H1 (cell line): ENCODE data around the gene ICAM3. TPM values are rescaled to one million over a fixed set of nuclear protein-coding genes. Genes with fewer than 3 reads are reported as not detected.

ENCODE experiments used
- CTCF ChIA-PET: fragments of 300-600 bp; sonication (Branson Sonifier 250); formaldehyde crosslinking; loops from one replicate; lab custom pipeline; 2021; ENCODE audit not compliant: partially characterized antibody; lab: Charles Lee
- POLR2A ChIA-PET: fragments of 300-600 bp; sonication (Branson Sonifier 250); formaldehyde crosslinking; loops from one replicate; lab custom pipeline; 2021; ENCODE audit warnings: inconsistent platforms; ENCODE audit not compliant: partially characterized antibody; lab: Charles Lee
- DNase-seq, 2 experiments: peaks; one replicate each; pipeline versions ENCODE4 v3.0.0 to v3.0.0-alpha.2; 2010 to 2022; ENCODE audit warnings: low spot score in 2 of 2, low read depth in 1 of 2, mixed read lengths in 1 of 2
- FAIRE-seq: peaks from 2 replicates; lab custom pipeline; 2011; peaks lifted over from hg19 to GRCh38; lab: Jason Lieb, UNC
- H2AFZ ChIP-seq: 2 replicates; pipeline ENCODE4 v1.8.1; 2012; ENCODE audit warnings: low read length, inconsistent platforms
- H2AK5ac ChIP-seq: 2 replicates; pipeline ENCODE4 v1.6.1; 2013; ENCODE audit warnings: low read depth, low read length
- H2BK120ac ChIP-seq: replicated peaks from 2 replicates; pipeline ENCODE3; 2013; ENCODE audit warnings: low read depth, low read length, inconsistent platforms
- H2BK12ac ChIP-seq: 2 replicates; pipeline ENCODE4 v1.6.1; 2013; ENCODE audit warnings: low read depth, low read length
- H2BK15ac ChIP-seq: 2 replicates; pipeline ENCODE4 v1.6.1; 2013; ENCODE audit warnings: low read length
- H2BK20ac ChIP-seq: 2 replicates; pipeline ENCODE4 v1.6.1; 2013; ENCODE audit warnings: low read length
- H2BK5ac ChIP-seq: 2 replicates; pipeline ENCODE4 v1.6.1; 2013; ENCODE audit warnings: low read depth, low read length
- H3K14ac ChIP-seq: 2 replicates; pipeline ENCODE4 v1.6.1; 2013; ENCODE audit warnings: inconsistent platforms; ENCODE audit not compliant: insufficient read length
- H3K18ac ChIP-seq: 2 replicates; pipeline ENCODE4 v1.6.1; 2013; ENCODE audit warnings: low read length; ENCODE audit errors: extremely low read depth
- H3K23ac ChIP-seq: 2 replicates; pipeline ENCODE4 v1.6.1; 2013; ENCODE audit warnings: inconsistent platforms; ENCODE audit not compliant: insufficient read length
- H3K23me2 ChIP-seq: 2 replicates; pipeline ENCODE4 v1.6.1; 2013; ENCODE audit warnings: low read depth, low read length
- H3K27ac ChIP-seq: 2 replicates; pipeline ENCODE4 v1.6.1; 2011; ENCODE audit warnings: low read depth, low read length, inconsistent platforms
- H3K27me3 ChIP-seq, 4 experiments: replicated peaks in 1 of 4; 1 replicate in 1 of 4; 2 replicates in 3 of 4; pipeline versions ENCODE4 v1.6.1 to v1.8.1; 2011 to 2013; ENCODE audit warnings: low read length in 3 of 4, mild to moderate bottlenecking in 3 of 4, inconsistent platforms in 2 of 4, mixed read lengths in 2 of 4, moderate library complexity in 1 of 4; ENCODE audit not compliant: control insufficient read depth in 3 of 4, insufficient read depth in 3 of 4; ENCODE audit errors: extremely low read depth in 1 of 4
- H3K36me3 ChIP-seq, 4 experiments: 2 replicates each; pipeline versions ENCODE4 v1.6.1 to v1.8.1; 2011 to 2013; ENCODE audit warnings: mild to moderate bottlenecking in 4 of 4, low read length in 3 of 4, moderate library complexity in 2 of 4, control low read depth in 1 of 4, inconsistent platforms in 1 of 4; ENCODE audit not compliant: insufficient read depth in 4 of 4, control insufficient read depth in 2 of 4
- H3K4ac ChIP-seq: replicated peaks from 2 replicates; pipeline ENCODE3; 2013; ENCODE audit warnings: low read length, low read depth, mixed read lengths, inconsistent platforms; ENCODE audit not compliant: insufficient read length
- H3K4me1 ChIP-seq, 4 experiments: replicated peaks in 1 of 4; 1 replicate in 1 of 4; 2 replicates in 3 of 4; pipeline versions ENCODE4 v1.6.1 to v1.8.1; 2011 to 2013; ENCODE audit warnings: low read length in 3 of 4, inconsistent platforms in 2 of 4, mixed read lengths in 1 of 4; ENCODE audit not compliant: insufficient read depth in 4 of 4, control insufficient read depth in 3 of 4
- H3K4me2 ChIP-seq, 2 experiments: 2 replicates each; pipeline versions ENCODE4 v1.6.1 to v1.8.1; 2011 to 2013; ENCODE audit warnings: low read depth in 2 of 2, low read length in 2 of 2, control low read depth in 1 of 2, inconsistent platforms in 1 of 2, mild to moderate bottlenecking in 1 of 2; ENCODE audit not compliant: insufficient read depth in 1 of 2
- H3K4me3 ChIP-seq, 4 experiments: fragments of 200-600, 300-600 bp in 1 of 4; sonication (generic), shearing (Covaris generic), sonication (Bioruptor Twin) in 1 of 4; 2 replicates each; pipeline versions ENCODE4 v1.5.1 to v1.8.1; 2011 to 2016; ENCODE audit warnings: low read length in 4 of 4, low read depth in 3 of 4, control low read depth in 2 of 4, inconsistent platforms in 2 of 4, mild to moderate bottlenecking in 2 of 4, mixed read lengths in 1 of 4, moderate library complexity in 1 of 4; ENCODE audit not compliant: insufficient read depth in 2 of 4; ENCODE audit errors: extremely low read depth in 1 of 4
- H3K56ac ChIP-seq: replicated peaks from 2 replicates; pipeline ENCODE3; 2013; ENCODE audit warnings: low read depth, mild to moderate bottlenecking, mixed read lengths, low read length, inconsistent platforms; ENCODE audit not compliant: insufficient read length
- H3K79me1 ChIP-seq: 2 replicates; pipeline ENCODE4 v1.6.1; 2013; ENCODE audit warnings: low read depth, low read length, control low read depth
- H3K79me2 ChIP-seq, 2 experiments: 2 replicates each; pipeline versions ENCODE4 v1.6.1 to v1.8.1; 2012 to 2013; ENCODE audit warnings: low read length in 2 of 2, mild to moderate bottlenecking in 2 of 2, inconsistent platforms in 1 of 2; ENCODE audit not compliant: insufficient read depth in 2 of 2, control insufficient read depth in 1 of 2
- H3K9ac ChIP-seq, 4 experiments: replicated peaks in 1 of 4; 1 replicate in 1 of 4; 2 replicates in 3 of 4; pipeline versions ENCODE4 v1.6.1 to v1.8.1; 2011 to 2013; ENCODE audit warnings: low read depth in 3 of 4, low read length in 3 of 4, control low read depth in 2 of 4, mild to moderate bottlenecking in 2 of 4, moderate library complexity in 2 of 4, inconsistent platforms in 1 of 4; ENCODE audit errors: extremely low read depth in 1 of 4
- H3K9me3 ChIP-seq, 2 experiments: 2 replicates each; pipeline versions ENCODE4 v1.6.1 to v1.8.1; 2012 to 2013; ENCODE audit warnings: mild to moderate bottlenecking in 2 of 2, moderate library complexity in 2 of 2, control low read depth in 1 of 2, inconsistent platforms in 1 of 2, low read depth in 1 of 2, low read length in 1 of 2, mixed read lengths in 1 of 2; ENCODE audit not compliant: insufficient read depth in 2 of 2
- H4K20me1 ChIP-seq, 2 experiments: replicated peaks in 1 of 2; 2 replicates each; pipeline versions ENCODE3 to v1.8.1; 2011 to 2013; ENCODE audit warnings: inconsistent platforms in 2 of 2, low read length in 2 of 2, mild to moderate bottlenecking in 1 of 2; ENCODE audit not compliant: insufficient read depth in 2 of 2, control insufficient read depth in 1 of 2
- H4K5ac ChIP-seq: 2 replicates; pipeline ENCODE4 v1.6.1; 2013; ENCODE audit warnings: low read length, low read depth, mixed read lengths, inconsistent platforms; ENCODE audit not compliant: insufficient read length
- H4K8ac ChIP-seq: 2 replicates; pipeline ENCODE4 v1.8.0; 2013; ENCODE audit warnings: mild to moderate bottlenecking, moderate library complexity, low read length, inconsistent platforms; ENCODE audit not compliant: insufficient read depth; ENCODE audit errors: extremely low read depth
- H4K91ac ChIP-seq: replicated peaks from 2 replicates; pipeline ENCODE3; 2013; ENCODE audit warnings: low read length, mixed read lengths, inconsistent platforms; ENCODE audit not compliant: insufficient read length
- ASH2L ChIP-seq: fragments of 200-600, 300-600 bp; sonication (generic); IDR thresholded peaks from one replicate; pipeline ENCODE4 v1.7.1; 2017; ENCODE audit warnings: low read length
- EP300 ChIP-seq, 2 experiments: IDR thresholded peaks; 1 replicate in 1 of 2; 2 replicates in 1 of 2; pipeline ENCODE4 v1.6.1; 2011 to 2012; ENCODE audit warnings: low read depth in 2 of 2, low read length in 2 of 2, mild to moderate bottlenecking in 2 of 2, borderline replicate concordance in 1 of 2, inconsistent platforms in 1 of 2, moderate library complexity in 1 of 2
- JUND ChIP-seq: IDR thresholded peaks from 2 replicates; pipeline ENCODE4 v1.6.1; 2011; ENCODE audit warnings: mild to moderate bottlenecking, improper control_type of control experiment, low read length
- SP4 ChIP-seq: IDR thresholded peaks from 2 replicates; pipeline ENCODE4 v1.6.1; 2012; ENCODE audit warnings: low read length, inconsistent platforms
- TBP ChIP-seq: IDR thresholded peaks from 2 replicates; pipeline ENCODE4 v1.6.1; 2011; ENCODE audit warnings: low read depth, low read length, improper control_type of control experiment
- YY1 ChIP-seq: IDR thresholded peaks from 2 replicates; pipeline ENCODE4 v1.6.1; 2011; ENCODE audit warnings: low read depth, mild to moderate bottlenecking, low read length
- WGBS, 2 experiments: shearing (Covaris generic) in 1 of 2; methylation state at CpG; one replicate each; pipeline versions ENCODE4 v1.1.6 to v1.1.7; 2013 to 2015; ENCODE audit warnings: low lambda C conversion rate in 2 of 2, mixed read lengths in 2 of 2, inconsistent platforms in 1 of 2, low coverage in 1 of 2, missing lambda C conversion rate in 1 of 2; ENCODE audit not compliant: insufficient replicate concordance in 2 of 2, insufficient coverage in 1 of 2, insufficient read length in 1 of 2; ENCODE audit errors: extremely low coverage in 1 of 2, missing lambda C conversion rate in 1 of 2; 5-methylcytosine and 5-hydroxymethylcytosine counted together
- polyA plus RNA-seq, 7 experiments: library from polyadenylated mRNA; depleted of rRNA in 3 of 7; stranded (reverse) in 5 of 7; unstranded in 2 of 7; fragments of >200 nt in 5 of 7; fragments of 200-250 nt in 2 of 7; gene quantifications; 1 replicate in 5 of 7; 2 replicates in 1 of 7; 4 replicates in 1 of 7; pipeline versions ENCODE4 v1.2.1 to v1.2.3, GENCODE V29; 2011 to 2013; ENCODE audit warnings: missing spikeins in 2 of 7, mixed read lengths in 2 of 7
- total RNA-seq: library from RNA; stranded (reverse); fragmentation: NEBNext Ultra II Directional; extraction: Animal tissue kit (Norgen Biotek cat#: 25700); gene quantifications from 2 replicates; pipeline ENCODE4 v1.2.1, GENCODE V29; 2021

ICAM3 gene
- total and polyA plus RNA-seq, 2 of the 8 experiments (the other 6 are each of a cell fraction or from before 2014, with no cell fraction given): 15.4 to 16.5 TPM

DNA sequence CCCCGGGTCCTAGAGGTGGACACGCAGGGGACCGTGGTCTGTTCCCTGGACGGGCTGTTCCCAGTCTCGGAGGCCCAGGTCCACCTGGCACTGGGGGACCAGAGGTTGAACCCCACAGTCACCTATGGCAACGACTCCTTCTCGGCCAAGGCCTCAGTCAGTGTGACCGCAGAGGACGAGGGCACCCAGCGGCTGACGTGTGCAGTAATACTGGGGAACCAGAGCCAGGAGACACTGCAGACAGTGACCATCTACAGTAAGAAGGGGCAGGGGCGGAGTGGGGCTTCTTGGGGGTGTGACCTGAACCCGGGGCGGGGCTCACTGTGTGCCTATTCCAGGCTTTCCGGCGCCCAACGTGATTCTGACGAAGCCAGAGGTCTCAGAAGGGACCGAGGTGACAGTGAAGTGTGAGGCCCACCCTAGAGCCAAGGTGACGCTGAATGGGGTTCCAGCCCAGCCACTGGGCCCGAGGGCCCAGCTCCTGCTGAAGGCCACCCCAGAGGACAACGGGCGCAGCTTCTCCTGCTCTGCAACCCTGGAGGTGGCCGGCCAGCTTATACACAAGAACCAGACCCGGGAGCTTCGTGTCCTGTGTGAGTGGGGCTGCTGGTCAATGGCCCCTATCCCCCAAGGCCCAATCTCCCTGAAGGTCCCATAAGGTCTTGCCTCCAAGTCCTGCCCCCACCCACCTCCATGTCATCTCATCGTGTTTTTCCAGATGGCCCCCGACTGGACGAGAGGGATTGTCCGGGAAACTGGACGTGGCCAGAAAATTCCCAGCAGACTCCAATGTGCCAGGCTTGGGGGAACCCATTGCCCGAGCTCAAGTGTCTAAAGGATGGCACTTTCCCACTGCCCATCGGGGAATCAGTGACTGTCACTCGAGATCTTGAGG is 55.1 kb downstream of the ICAM3 start:
- Histone ChIP-seq H4K5ac (no peak overlapping the region), H3K18ac (no peak overlapping the region), H3K4me1 (peaks cover 0 to 16% (median 8%) of the 10 kb centered on the region in 4 experiments; a peak in 6 of 7 replicates), H3K79me2 (no peaks in the 10 kb centered on the region), H3K23ac (no peak overlapping the region), H4K20me1 (no peaks in the 10 kb centered on the region), H2BK5ac (no peak overlapping the region), H2BK120ac (no peak overlapping the region), H3K56ac (no peak overlapping the region), H3K4me3 (no peak overlapping the region), H3K9me3 (no peaks in the 10 kb centered on the region), H3K36me3 (no peaks in the 10 kb centered on the region), H2AK5ac (no peak overlapping the region), H3K14ac (no peak overlapping the region), H2BK20ac (no peak overlapping the region), H3K79me1 (no peaks in the 10 kb centered on the region; the same call in 1 of the 2 replicates), H4K91ac (no peak overlapping the region), H3K27ac (no peak overlapping the region), H2AFZ (no peak overlapping the region), H3K4me2 (no peak overlapping the region), H3K27me3 (peaks cover 8 to 26% (median 17%) of the 10 kb centered on the region in 4 experiments), H3K9ac (no peak overlapping the region), H3K23me2 (peaks cover 8% of the 10 kb centered on the region; the same call in 1 of the 2 replicates), H2BK12ac (no peak overlapping the region; the same call in 1 of the 2 replicates), H2BK15ac (no peak overlapping the region), H3K4ac (no peak overlapping the region), H4K8ac (no peak overlapping the region)
- no peak for DNase-seq
- ChIA-PET CTCF (interaction anchor here (1.0 to 11.6 kb wide), 6 partner anchors 14 to 105 kb away, joined by 3 to 94 read pairs (median 4); partner anchors contain the start of gene ICAM1), POLR2A (interaction anchor here (0.8 to 0.9 kb wide), 2 partner anchors 13 to 23 kb away, joined by 3 read pairs; partner anchors contain the start of gene ICAM1)
- FAIRE-seq: no peak
- TF ChIP-seq EP300 (IDR thresholded peaks at IDR 0.05; ENCODE audit: borderline replicate concordance in 1 of 2, low read depth in 2 of 2, low read length in 2 of 2): no peak
- TF ChIP-seq SP4: no peak
- TF ChIP-seq YY1: no peak
- TF ChIP-seq JUND: no peak
- TF ChIP-seq ASH2L: no peak
- no peak for TF ChIP-seq TBP
- WGBS, 2 experiments: 96% methylated on average over 34 of the region's 34 CpGs; no CpG with 5 or more reads in 1 of the 2 experiments
